ENCODE measurements around the gene DEF6.
A peak's percentile ranks its signal among the peaks of the same experiment; 100 is the strongest.
"Not testable (repeated sequence)": the region's sequence is repeated elsewhere in the genome, so short reads cannot be mapped to it uniquely, and the experiment has no call there.

The DEF6 gene

DNA sequence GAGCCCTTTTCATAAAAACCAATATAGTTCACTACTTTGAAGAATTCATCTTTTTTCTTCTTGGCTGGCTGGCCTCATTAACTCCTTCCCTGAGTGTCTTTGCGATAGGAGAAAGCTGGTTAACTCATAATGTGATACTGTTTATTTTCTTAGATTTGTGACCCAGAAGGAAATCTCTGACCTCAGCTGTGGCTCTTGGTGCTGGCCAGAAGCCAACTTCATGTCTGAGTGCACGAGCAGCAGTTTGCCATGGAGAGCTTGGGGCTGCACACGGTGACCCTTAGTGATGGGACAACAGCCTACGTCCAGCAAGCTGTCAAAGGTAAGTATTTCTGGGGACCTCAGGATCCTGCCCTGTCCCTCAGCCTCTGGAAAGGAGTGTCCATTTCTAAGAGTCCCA lies 16.7 kb upstream of the DEF6 start:
- no peak for DNase-seq

DNA sequence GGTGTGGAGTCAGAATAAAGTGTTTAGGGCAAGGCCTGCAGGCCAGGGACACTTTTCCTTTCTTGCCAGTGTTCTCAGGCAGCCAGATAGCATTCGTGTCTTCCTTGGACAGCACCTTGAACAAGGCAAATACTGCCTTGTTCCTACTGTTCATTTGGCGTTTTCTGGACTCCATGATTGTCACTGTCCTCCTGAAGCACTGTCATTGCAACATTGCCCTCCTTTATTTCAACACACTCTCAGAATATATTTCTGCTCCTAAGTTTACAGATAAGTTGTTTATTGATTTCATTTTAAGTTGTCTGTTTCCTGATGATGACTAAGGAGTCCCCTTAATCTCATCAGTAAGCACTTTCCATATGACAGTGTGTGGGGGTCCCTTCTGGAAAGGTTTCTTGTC lies 15.1 kb upstream of the DEF6 start:
- DNase-seq: no peak

DNA sequence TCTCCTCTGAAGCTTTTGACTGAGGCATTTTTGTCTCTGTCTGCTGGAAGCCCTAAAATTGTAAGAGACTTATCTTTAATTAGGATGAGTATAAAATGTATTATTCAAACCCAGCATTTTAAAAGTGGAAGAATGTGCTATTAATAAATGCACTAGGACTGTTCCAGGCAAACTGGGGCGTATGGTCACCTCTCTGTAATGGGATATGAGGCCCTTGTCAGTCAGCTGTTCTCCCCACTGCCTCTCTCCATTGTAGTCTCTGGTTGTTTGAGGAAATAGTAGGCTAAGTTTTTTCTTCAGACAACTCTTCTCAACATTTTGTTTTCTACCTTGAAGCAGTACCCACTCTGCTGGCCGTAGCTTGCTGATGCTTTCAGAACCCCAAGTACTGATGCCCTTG lies 14.3 kb upstream of the DEF6 start:
- DNase-seq: no peak

- DNase-seq: no peak
These were observed 9.8 kb upstream of the DEF6 start for GRCh38 chr6:35287671-35288396.

DNA sequence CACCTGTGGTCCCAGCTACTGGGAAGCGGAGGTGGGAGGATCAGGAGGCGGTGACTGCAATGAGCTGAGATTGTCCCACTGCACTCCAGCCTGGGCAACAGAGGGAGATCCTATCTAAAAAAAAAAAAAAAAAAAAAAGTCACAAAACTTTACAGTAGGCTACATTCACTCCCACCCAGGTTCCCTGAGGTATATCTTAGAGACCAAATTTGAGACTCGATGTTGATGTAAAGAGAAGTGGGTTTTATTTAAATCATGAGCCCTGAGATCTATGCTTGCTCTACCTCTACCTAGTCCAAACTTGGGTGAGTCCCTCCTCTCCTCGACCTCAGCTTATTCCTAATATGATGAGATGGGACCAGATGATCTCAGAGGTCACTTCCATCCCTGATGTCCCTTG lies 8.8 kb upstream of the DEF6 start:
- DNase-seq: no peak

- no peak for DNase-seq
These were observed 6.1 kb upstream of the DEF6 start for GRCh38 chr6:35291491-35291890.

DNA sequence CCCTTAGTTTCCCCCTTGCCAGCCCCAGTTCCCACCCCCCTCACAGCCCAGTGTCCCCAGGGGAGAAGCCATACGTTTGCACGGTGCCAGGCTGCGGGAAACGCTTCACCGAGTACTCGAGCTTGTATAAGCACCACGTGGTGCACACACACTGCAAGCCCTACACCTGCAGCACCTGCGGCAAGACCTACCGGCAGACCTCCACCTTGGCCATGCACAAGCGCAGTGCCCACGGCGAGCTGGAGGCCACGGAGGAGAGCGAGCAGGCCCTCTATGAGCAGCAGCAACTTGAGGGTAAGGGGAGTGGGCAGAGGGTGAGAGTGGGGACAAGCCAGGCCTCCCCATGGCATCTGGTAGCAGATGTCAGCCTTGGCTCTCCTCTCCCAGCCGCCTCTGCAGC lies 5.1 kb upstream of the DEF6 start:
- DNase-seq: no peak

DNA sequence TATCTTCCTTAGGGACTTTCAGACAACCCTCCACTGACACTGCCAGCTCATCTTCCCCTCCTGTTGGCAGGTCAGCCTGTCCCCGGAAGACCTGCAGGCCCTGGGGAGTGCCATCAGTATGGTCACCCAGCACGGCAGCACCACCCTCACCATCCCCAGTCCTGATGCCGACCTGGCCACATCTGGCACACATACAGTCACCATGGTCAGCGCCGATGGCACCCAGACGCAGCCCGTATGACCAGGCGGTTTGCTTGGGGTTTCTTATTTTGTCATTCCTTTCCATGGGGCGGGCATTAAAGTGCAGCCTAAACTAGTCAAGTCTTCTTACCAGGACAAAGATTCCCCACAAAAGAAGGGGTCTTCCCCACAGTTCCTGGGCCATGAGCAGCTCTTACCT lies 3.9 kb upstream of the DEF6 start:
- no peak for DNase-seq

GRCh38 chr6:35294308-35294945 lies 3.2 kb upstream of the DEF6 start:
- peak; percentile 10 for DNase-seq

GRCh38 chr6:35295036-35295435 lies 2.6 kb upstream of the DEF6 start:
- DNase-seq: no peak

GRCh38 chr6:35295521-35296315 lies 1.9 kb upstream of the DEF6 start:
- DNase-seq: no peak

- DNase-seq: peak; percentile 25
These were observed 552 bp upstream of the DEF6 start for GRCh38 chr6:35296931-35297600.

- DNase-seq: no peak
These were observed 1.1 kb downstream of the DEF6 start for GRCh38 chr6:35298625-35299140.

- no peak for DNase-seq
These were observed 2.1 kb downstream of the DEF6 start for GRCh38 chr6:35299674-35300073.

DNA sequence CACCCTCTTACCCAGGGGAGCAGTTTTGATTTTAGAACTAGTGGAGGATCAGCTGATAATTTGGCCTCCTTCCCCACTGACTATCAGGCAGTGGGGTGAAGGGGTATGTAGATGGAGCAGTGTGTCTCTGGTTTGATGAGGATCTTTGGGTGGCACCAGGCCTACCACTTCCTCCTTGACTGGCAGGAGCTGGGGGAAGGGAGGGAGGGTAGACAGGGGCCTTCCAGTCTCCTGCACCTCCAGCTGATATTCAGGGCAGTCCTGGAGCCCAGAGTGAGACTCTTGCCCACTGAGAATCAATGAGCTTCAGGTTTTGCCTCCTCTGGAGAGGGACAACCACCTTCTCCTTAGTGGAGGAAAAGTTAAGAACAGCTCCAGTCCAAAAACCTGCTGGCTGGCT lies 3.2 kb downstream of the DEF6 start:
- no peak for DNase-seq

DNA sequence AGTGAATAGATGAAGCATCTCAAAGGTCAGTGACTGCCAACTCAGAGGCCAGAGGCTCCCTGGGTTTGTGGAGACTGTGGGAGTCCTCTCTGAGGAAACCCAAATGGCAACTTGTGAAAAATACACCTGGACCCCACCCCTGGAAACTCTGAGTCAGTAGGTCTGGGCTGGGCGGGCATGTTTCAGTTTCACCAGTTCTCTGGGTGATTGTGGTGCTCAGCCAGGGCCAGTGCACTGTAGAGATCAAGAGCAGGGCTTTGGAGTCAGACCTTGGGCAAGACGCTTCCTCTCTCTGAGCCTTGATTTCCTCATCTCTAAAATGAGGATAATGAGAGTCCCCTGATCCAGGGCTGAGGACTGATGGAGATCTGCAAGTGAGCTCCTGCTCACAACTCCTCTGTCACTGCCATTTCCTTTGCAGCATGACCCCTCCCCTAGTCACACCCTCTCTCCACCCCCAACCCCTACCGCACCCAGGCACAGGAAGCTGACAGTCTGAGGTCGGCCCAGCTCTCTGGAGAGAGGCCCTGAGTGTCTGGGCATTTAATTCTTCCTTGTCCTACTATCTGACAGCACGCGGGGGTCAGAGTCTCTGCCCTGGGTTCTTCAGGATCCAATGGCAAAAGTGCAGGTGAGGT lies 5.1 kb downstream of the DEF6 start:
- no peak for DNase-seq

- no peak for DNase-seq
These were observed 6.7 kb downstream of the DEF6 start for GRCh38 chr6:35304299-35304698.

DNA sequence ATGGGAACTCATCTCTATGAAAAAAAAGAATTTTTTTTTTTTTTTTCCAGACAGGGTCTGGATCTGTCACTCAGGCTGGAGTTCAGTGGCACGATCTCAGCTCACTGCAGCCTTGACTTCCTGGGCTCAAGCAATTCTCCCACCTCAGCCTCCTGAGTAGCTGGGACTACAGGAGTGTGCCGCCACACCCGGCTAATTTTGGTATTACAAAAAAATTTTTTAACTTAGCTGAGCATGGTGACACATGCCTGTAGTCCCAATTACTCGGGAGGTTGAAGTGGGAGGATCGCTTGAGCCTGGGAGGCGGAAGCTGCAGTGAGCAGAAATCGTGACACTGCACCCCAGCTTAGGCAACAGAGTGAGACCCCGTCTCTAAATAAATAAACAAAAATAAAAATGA lies 7.5 kb downstream of the DEF6 start:
- no peak for DNase-seq

DNA sequence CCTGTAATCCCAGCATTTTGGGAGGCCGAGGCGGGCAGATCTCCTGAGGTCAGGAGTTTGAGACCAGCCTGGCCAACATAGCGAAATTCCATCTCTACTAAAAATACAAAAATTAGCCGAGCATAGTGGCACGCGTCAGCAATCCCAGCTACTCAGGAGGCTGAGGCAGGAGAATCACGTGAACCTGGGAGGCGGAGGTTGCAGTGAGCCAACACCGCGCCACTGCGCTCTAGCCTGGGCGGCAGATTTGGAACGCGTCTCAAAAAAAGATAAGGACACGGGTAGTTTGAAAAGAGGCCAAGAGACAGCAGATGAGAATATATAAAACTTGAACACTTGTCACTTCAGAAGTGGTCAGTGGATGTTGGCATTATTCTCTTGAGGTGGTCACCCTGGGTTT lies 9.5 kb downstream of the DEF6 start:
- not testable (repeated sequence) for DNase-seq

DNA sequence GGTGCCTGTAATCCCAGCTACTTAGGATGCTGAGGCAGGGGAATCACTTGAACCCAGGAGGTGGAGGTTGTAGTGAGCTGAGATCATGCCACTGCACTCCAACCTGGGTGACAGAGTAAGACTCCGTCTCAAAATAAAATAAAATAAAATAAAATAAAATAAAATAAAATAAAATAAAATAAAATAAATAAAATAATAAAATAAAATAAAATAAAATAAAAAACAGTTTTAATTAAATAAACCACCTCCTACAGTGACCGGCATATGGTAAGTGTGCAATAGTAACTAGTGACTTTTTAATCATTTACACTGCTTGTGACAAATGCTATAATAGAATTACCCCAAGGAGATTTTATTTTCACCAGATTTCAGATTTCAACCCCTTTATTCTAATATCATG lies 10.9 kb downstream of the DEF6 start:
- DNase-seq: not testable (repeated sequence)

GRCh38 chr6:35309611-35310264 lies 12.1 kb downstream of the DEF6 start:
- DNase-seq: no peak

GRCh38 chr6:35310265-35310831 lies 12.7 kb downstream of the DEF6 start:
- DNase-seq: no peak
